Lung (tissue), 12 donors: ENCODE data around the gene AICDA. TPM values are rescaled to one million over a fixed set of nuclear protein-coding genes. Genes with fewer than 3 reads are reported as not detected.
"Not testable (repeated sequence)": the region's sequence is repeated elsewhere in the genome, so short reads cannot be mapped to it uniquely, and the experiment has no call there.

Experiments used
- ATAC-seq: fragments of 200-7000 bp; cut with Tn5 transposase; one replicate; pipeline ENCODE4 v1.9.1; 2020; ENCODE audit warnings: moderate number of reproducible peaks; ENCODE audit not compliant: insufficient read depth, low FRiP score
- DNase-seq, 3 donors: peaks; one replicate each; pipeline ENCODE4 v3.0.0-alpha.2; 2013 to 2017
- H3K27ac ChIP-seq, 2 donors: one replicate each; pipeline ENCODE4 v1.5.1; 2013; ENCODE audit warnings: mild to moderate bottlenecking in 2 of 2, moderate library complexity in 2 of 2, control low read depth in 1 of 2, inconsistent platforms in 1 of 2, low read depth in 1 of 2, low read length in 1 of 2
- H3K27me3 ChIP-seq, 3 donors: one replicate each; pipeline ENCODE4 v1.5.1; 2013; ENCODE audit warnings: low read length in 2 of 3; ENCODE audit not compliant: control insufficient read depth in 3 of 3, insufficient read depth in 3 of 3
- H3K36me3 ChIP-seq, 4 donors: one replicate each; pipeline ENCODE4 v1.5.1; 2013; ENCODE audit warnings: low read length in 4 of 4, mild to moderate bottlenecking in 1 of 4, moderate library complexity in 1 of 4; ENCODE audit not compliant: control insufficient read depth in 4 of 4, insufficient read depth in 4 of 4
- H3K4me1 ChIP-seq, 5 donors: one replicate each; pipeline ENCODE4 v1.5.1; 2013; ENCODE audit warnings: low read length in 5 of 5, mild to moderate bottlenecking in 2 of 5, moderate library complexity in 1 of 5; ENCODE audit not compliant: control insufficient read depth in 5 of 5, insufficient read depth in 5 of 5
- H3K4me3 ChIP-seq: one replicate; pipeline ENCODE4 v1.5.1; 2013; ENCODE audit warnings: mild to moderate bottlenecking, control low read depth, moderate library complexity
- H3K9ac ChIP-seq, 2 donors: one replicate each; pipeline ENCODE4 v1.5.1; 2013; ENCODE audit warnings: low read length in 2 of 2, control low read depth in 1 of 2; ENCODE audit not compliant: insufficient read depth in 1 of 2
- H3K9me3 ChIP-seq, 4 donors: one replicate each; pipeline ENCODE4 v1.5.1; 2013; ENCODE audit warnings: low read length in 3 of 4, mild to moderate bottlenecking in 1 of 4, moderate library complexity in 1 of 4; ENCODE audit not compliant: control insufficient read depth in 4 of 4, insufficient read depth in 3 of 4
- CTCF ChIP-seq: IDR thresholded peaks from 2 replicates; pipeline ENCODE4 v1.5.1; 2012; ENCODE audit warnings: mild to moderate bottlenecking; ENCODE audit errors: control extremely low read depth, extremely low read depth
- WGBS, 2 donors: extraction: QIAGEN DNeasy Blood & Tissue Kit; methylation state at CpG; one replicate each; pipeline ENCODE4 v1.1.7; 2013; 5-methylcytosine and 5-hydroxymethylcytosine counted together
- polyA plus RNA-seq, 2 donors: library from polyadenylated mRNA; stranded (reverse); fragments of 200-250 nt; gene quantifications; one replicate each; pipeline ENCODE4 v1.2.1, GENCODE V29; 2013
- total RNA-seq, 2 donors: library from RNA; depleted of rRNA in 1 of 2; stranded (reverse); fragments of >200 nt in 1 of 2; gene quantifications; one replicate each; pipeline ENCODE4 v1.2.1, GENCODE V29; 2014 to 2021
- donor health status: control.
- donor health status: control.
- donor health status: Bipolar disorder and iron deficiency.
- donor health status: healthy.
- donor health status: DM: yes; HTN: yes; CAD: no.

AICDA gene
- total and polyA plus RNA-seq, 4 donors = 0.10 to 0.58 (median 0.30) TPM

- WGBS, 2 donors = 81 to 86% methylated on average over 4 of the region's 4 CpGs
- DNase-seq = no peak
- Histone ChIP-seq H3K4me1 (no peaks in the 10 kb centered on the region), H3K9ac (no peak overlapping the region), H3K27me3 (peaks cover 0 to 4% (median 0%) of the 10 kb centered on the region in 3 donors), H3K36me3 (no peaks in the 10 kb centered on the region), H3K9me3 (no peaks in the 10 kb centered on the region), H3K27ac (no peak overlapping the region), H3K4me3 (no peak overlapping the region)
- no peak for TF ChIP-seq CTCF
- no peak for ATAC-seq
These were observed 26.3 kb upstream of the AICDA start for GRCh38 chr12:8638951-8639350.

- no peak overlapping the region for H3K27ac ChIP-seq
- H3K4me3 ChIP-seq = no peak overlapping the region
- TF ChIP-seq CTCF = no peak
- H3K36me3 ChIP-seq = no peaks in the 10 kb centered on the region
- no peaks in the 10 kb centered on the region for H3K9me3 ChIP-seq
- DNase-seq (no peak), ATAC-seq (no peak)
- no peak overlapping the region for H3K9ac ChIP-seq
- no peaks in the 10 kb centered on the region for H3K4me1 ChIP-seq
- H3K27me3 ChIP-seq = peaks cover 0 to 4% (median 0%) of the 10 kb centered on the region in 3 donors
- 92% methylated on average over 4 of the region's 4 CpGs for WGBS, 2 donors
These were observed 25.0 kb upstream of the AICDA start for GRCh38 chr12:8637666-8638065.

GRCh38 chr12:8637244-8637643 lies 24.6 kb upstream of the AICDA start:
- DNase-seq (no peak), ATAC-seq (no peak)
- no peak overlapping the region for H3K4me3 ChIP-seq
- TF ChIP-seq CTCF = no peak
- H3K36me3 ChIP-seq = no peaks in the 10 kb centered on the region
- H3K27me3 ChIP-seq = peaks cover 0 to 4% (median 0%) of the 10 kb centered on the region in 3 donors
- no peak overlapping the region for H3K27ac ChIP-seq
- no peaks in the 10 kb centered on the region for H3K4me1 ChIP-seq
- no peaks in the 10 kb centered on the region for H3K9me3 ChIP-seq
- WGBS, 2 donors = 95 to 96% methylated on average over 7 of the region's 7 CpGs
- no peak overlapping the region for H3K9ac ChIP-seq

GRCh38 chr12:8636581-8636980 lies 23.9 kb upstream of the AICDA start:
- Histone ChIP-seq H3K27me3 (peaks cover 0 to 4% (median 0%) of the 10 kb centered on the region in 3 donors), H3K27ac (no peak overlapping the region), H3K9ac (no peak overlapping the region), H3K4me3 (no peak overlapping the region), H3K9me3 (no peaks in the 10 kb centered on the region), H3K36me3 (no peaks in the 10 kb centered on the region), H3K4me1 (no peaks in the 10 kb centered on the region)
- no peak for ATAC-seq
- no peak for TF ChIP-seq CTCF
- WGBS, 2 donors = 65 to 76% methylated on average over 5 of the region's 5 CpGs
- no peak for DNase-seq

- H3K9me3 ChIP-seq, H3K36me3 ChIP-seq, H3K4me1 ChIP-seq, DNase-seq, H3K27ac ChIP-seq, H3K9ac ChIP-seq, H3K27me3 ChIP-seq, H3K4me3 ChIP-seq, ATAC-seq: not testable (repeated sequence)
- WGBS, 2 donors = 51 to 71% methylated on average over 8 of the region's 8 CpGs
These were observed 23.3 kb upstream of the AICDA start for GRCh38 chr12:8636007-8636346.
